GM12892 (cell line): ENCODE results near the gene MPLKIP.

Source experiments
- POLR2A ChIP-seq: IDR thresholded peaks from 2 replicates; pipeline ENCODE4 v1.6.1; 2011; ENCODE audit warnings: low read depth, low read length, control low read depth
- TAF1 ChIP-seq: IDR thresholded peaks from 2 replicates; pipeline ENCODE4 v1.6.1; 2011; ENCODE audit warnings: low read depth, mild to moderate bottlenecking, control low read depth, low read length, borderline replicate concordance

GRCh38 chr7:40177071-40177470, 42.6 kb upstream of the MPLKIP start:
- TF ChIP-seq POLR2A, result no peak
- no peak for TF ChIP-seq TAF1
